Spleen (tissue), 7 donors: ENCODE results near the gene CHMP1B.

Experiments used
- CTCF ChIP-seq, 11 experiments: fragments of 200-600 bp in 7 of 11; fragments of 450-650 bp in 4 of 11; sonication (generic) in 4 of 11; IDR thresholded peaks in 8 of 11; conservative IDR thresholded peaks in 3 of 11; 1 replicate in 7 of 11; 2 replicates in 4 of 11; pipeline versions ENCODE4 v1.4.0 to v1.8.0; 2016 to 2021; ENCODE audit warnings: antibody characterized with exemption in 11 of 11, inconsistent platforms in 4 of 11, mild to moderate bottlenecking in 1 of 11
- POLR2A ChIP-seq, 3 donors: fragments of 450-650 bp; IDR thresholded peaks; one replicate each; pipeline ENCODE4 v1.5.1; 2017; ENCODE audit warnings: antibody characterized with exemption in 3 of 3, mild to moderate bottlenecking in 1 of 3
- POLR2AphosphoS5 ChIP-seq, 3 donors: sonication (generic); formaldehyde crosslinking; IDR thresholded peaks; one replicate each; pipeline ENCODE4 v1.5.1; 2017; ENCODE audit warnings: antibody characterized with exemption in 3 of 3
- donor health status: DM: no; HTN: no; CAD: no; lungs with moderate emphysema.
- donor health status: DM: no; HTN: no; CAD: no.
- donor health status: DM: no; HTN: no; CAD: no.

DNA sequence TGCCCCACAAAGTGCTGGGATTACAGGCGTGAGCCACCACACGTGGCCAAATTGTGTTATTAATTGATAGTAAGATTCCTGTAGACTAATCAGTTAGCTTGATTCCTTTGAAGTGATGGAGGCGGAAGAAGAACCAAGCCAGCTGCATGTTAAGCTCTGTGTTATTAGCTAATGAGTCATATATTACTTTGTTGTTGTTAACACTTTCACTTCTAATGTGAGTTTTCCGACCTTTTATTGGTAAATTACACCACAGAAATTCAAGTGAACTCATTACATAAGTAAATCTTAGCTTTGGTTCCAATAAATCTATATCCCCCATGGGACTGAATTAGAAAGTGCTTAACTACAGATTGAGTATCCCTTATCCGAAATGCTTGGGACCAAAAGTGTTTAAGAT, 20.3 kb downstream of the CHMP1B start:
- TF ChIP-seq POLR2AphosphoS5 (IDR thresholded peaks at IDR 0.05), result no peak
- TF ChIP-seq CTCF (IDR thresholded peaks at IDR 0.05 in 8 of 11, conservative IDR thresholded peaks at IDR 0.05 in 3 of 11), result no peak
- TF ChIP-seq POLR2A (IDR thresholded peaks at IDR 0.05), result no peak
